ENCODE measurements around the gene BUD23. TPM values are rescaled to one million over a fixed set of nuclear protein-coding genes. Genes with fewer than 3 reads are reported as not detected.
"Not testable (repeated sequence)": the region's sequence is repeated elsewhere in the genome, so short reads cannot be mapped to it uniquely, and the experiment has no call there.

BUD23 gene
- total RNA-seq, 4 donors from 2014 or later, result 22.5 to 50.6 (median 39.3) TPM

DNA sequence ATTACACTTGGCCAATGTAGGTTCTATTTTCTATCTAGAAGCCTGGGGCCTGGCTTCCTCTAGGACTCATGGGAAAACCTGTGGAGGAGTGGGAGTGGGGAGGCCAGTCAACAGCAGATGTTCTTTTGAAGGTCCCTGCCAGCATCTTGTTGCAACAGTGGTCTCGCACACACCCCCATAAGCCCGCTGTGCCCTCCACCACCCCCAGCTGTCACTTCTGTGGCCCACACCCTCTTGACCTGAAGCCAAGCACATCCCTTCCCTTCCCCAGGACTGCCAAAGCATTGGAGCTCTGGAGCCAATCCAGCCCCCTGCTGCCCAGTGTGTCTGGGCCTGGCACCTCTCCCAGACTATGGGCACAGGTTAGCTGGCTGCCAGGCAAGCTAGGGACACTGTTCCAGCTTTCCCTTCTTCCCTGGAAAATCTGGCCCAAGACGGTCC, 38.0 kb downstream of the BUD23 start:
- WGBS, 2 donors, result 73 to 83% methylated on average over 3 of the region's 3 CpGs
- no peak for DNase-seq (ENCODE audit: low spot score in 2 of 2)
- no peaks in the 10 kb centered on the region for H3K27me3 ChIP-seq
- no peak overlapping the region for H3K27ac ChIP-seq
- H3K36me3 ChIP-seq, result no peaks in the 10 kb centered on the region
- no peaks in the 10 kb centered on the region for H3K9me3 ChIP-seq
- H3K4me1 ChIP-seq, result peaks cover 0 to 35% (median 10%) of the 10 kb centered on the region in 4 donors
- no peak for TF ChIP-seq POLR2A (IDR thresholded peaks at IDR 0.05)
- no peak for TF ChIP-seq EP300 (IDR thresholded peaks at IDR 0.05)
- TF ChIP-seq, protein P1, sequence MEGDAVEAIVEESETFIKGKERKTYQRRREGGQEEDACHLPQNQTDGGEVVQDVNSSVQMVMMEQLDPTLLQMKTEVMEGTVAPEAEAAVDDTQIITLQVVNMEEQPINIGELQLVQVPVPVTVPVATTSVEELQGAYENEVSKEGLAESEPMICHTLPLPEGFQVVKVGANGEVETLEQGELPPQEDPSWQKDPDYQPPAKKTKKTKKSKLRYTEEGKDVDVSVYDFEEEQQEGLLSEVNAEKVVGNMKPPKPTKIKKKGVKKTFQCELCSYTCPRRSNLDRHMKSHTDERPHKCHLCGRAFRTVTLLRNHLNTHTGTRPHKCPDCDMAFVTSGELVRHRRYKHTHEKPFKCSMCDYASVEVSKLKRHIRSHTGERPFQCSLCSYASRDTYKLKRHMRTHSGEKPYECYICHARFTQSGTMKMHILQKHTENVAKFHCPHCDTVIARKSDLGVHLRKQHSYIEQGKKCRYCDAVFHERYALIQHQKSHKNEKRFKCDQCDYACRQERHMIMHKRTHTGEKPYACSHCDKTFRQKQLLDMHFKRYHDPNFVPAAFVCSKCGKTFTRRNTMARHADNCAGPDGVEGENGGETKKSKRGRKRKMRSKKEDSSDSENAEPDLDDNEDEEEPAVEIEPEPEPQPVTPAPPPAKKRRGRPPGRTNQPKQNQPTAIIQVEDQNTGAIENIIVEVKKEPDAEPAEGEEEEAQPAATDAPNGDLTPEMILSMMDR (IDR thresholded peaks at IDR 0.05), result no peak
- H3K4me3 ChIP-seq, result no peak overlapping the region

DNA sequence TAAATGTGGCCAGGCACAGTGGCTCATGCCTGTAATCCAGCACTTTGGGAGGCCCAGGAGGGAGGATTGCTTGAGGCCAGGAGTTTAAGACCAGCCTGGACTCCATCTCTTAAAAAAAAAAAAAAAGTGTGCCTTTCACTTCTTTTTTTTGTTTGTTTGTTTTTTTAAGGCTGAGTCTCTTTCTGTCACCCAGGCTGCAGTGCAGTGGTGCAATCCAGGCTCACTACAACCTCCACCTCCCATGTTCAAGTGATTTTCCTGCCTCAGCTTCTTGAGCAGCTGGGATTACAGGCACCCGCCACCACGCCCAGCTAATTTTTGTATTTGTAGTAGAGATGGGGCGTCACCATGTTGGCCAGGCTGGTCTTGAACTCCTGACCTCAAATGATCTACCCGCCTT, 38.8 kb downstream of the BUD23 start:
- not testable (repeated sequence) for H3K27ac ChIP-seq
- 79 to 87% methylated on average over 4 of the region's 4 CpGs for WGBS, 2 donors

DNA sequence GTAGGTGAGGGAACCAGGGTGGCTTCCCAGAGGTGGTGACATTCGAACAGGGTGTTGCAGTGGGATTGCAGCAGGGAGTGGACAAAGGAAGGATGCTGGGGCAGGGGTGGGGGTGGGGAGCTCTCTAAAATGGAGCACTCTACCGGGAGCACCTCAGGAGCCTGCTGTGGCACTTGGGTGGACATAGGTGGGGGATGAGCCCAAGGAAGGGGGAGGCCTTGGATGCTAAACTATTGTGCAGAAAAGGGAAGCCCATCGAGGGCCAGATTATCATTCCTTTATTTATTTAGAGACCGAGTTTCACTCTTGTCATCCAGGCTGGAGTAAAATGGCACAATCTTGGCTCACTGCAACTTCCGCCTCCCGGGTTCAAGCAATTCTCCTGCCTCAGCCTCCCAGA, 39.4 kb downstream of the BUD23 start:
- Histone ChIP-seq H3K4me1 (peaks cover 0 to 21% (median 8%) of the 10 kb centered on the region in 4 donors), H3K9me3 (no peaks in the 10 kb centered on the region), H3K36me3 (no peaks in the 10 kb centered on the region), H3K27me3 (no peaks in the 10 kb centered on the region), H3K27ac (no peak overlapping the region), H3K4me3 (no peak overlapping the region)
- DNase-seq (ENCODE audit: low spot score in 2 of 2), result no peak
- 70 to 77% methylated on average over 6 of the region's 6 CpGs for WGBS, 2 donors
- TF ChIP-seq EP300 (IDR thresholded peaks at IDR 0.05), result no peak
- TF ChIP-seq, protein P1 (IDR thresholded peaks at IDR 0.05), result no peak
- no peak for TF ChIP-seq POLR2A (IDR thresholded peaks at IDR 0.05)

More for the DNA sequence above, 38.8 kb downstream of the BUD23 start:
- peaks cover 0 to 27% (median 10%) of the 10 kb centered on the region in 4 donors for H3K4me1 ChIP-seq
- H3K36me3 ChIP-seq; H3K4me3 ChIP-seq; H3K27me3 ChIP-seq; DNase-seq (ENCODE audit: low spot score in 2 of 2); H3K9me3 ChIP-seq: not testable (repeated sequence)

DNA sequence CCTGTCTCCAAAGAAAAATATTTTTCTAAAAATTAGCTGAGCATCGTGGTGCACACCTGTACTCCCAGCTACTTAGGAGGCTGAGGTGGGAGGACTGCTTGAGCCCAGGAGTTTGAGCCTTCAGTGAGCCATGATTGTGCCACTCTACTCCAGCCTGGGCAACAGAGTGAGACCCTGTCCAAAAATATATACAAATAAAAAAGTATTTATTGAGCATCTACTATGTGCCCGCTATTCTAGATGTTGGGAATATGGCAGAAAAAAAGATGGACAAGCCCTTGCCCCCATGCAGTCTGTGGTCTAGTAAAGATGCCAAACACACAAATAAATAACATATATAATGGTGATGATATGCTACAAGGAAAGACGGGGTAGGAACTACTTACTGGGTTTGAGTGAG, 40.4 kb downstream of the BUD23 start:
- TF ChIP-seq EP300 (IDR thresholded peaks at IDR 0.05) (no peak), POLR2A (IDR thresholded peaks at IDR 0.05) (no peak)
- TF ChIP-seq, protein P1 (IDR thresholded peaks at IDR 0.05), result no peak
- Histone ChIP-seq H3K27me3 (no peaks in the 10 kb centered on the region), H3K9me3 (no peaks in the 10 kb centered on the region), H3K4me1 (peaks cover 0 to 10% (median 3%) of the 10 kb centered on the region in 4 donors), H3K36me3 (no peaks in the 10 kb centered on the region), H3K27ac (no peak overlapping the region), H3K4me3 (no peak overlapping the region)
- WGBS, 2 donors, result 91 to 93% methylated on average over 3 of the region's 3 CpGs
- DNase-seq (ENCODE audit: low spot score in 2 of 2), result no peak

DNA sequence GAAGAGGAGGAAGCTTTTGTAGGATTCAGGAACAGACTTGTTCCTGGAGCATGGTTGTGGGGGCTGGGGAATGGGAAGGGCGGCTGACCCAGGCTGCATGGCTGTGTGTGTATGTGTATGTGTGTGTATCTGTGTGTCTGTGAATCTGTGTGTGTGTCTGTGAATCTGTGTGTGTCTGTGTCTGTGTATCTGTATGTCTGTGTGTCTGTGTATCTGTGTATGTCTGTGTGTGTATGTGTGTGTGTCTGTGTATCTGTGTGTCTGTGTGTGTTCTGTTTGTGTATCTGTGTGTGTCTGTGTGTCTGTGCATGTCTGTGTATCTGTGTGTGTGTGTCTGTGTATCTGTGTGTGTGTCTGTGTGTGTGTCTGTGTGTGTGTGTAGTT, 42.7 kb downstream of the BUD23 start:
- Histone ChIP-seq H3K27me3 (no peaks in the 10 kb centered on the region), H3K4me1 (no peaks in the 10 kb centered on the region), H3K4me3 (no peak overlapping the region), H3K9me3 (no peaks in the 10 kb centered on the region), H3K27ac (no peak overlapping the region), H3K36me3 (no peaks in the 10 kb centered on the region)
- TF ChIP-seq EP300 (IDR thresholded peaks at IDR 0.05), result no peak
- TF ChIP-seq, protein P1 (IDR thresholded peaks at IDR 0.05), result no peak
- TF ChIP-seq POLR2A (IDR thresholded peaks at IDR 0.05), result no peak
- WGBS, 2 donors, result 33% methylated on average over 1 of the region's 1 CpG
- DNase-seq (ENCODE audit: low spot score in 2 of 2), result no peak

DNA sequence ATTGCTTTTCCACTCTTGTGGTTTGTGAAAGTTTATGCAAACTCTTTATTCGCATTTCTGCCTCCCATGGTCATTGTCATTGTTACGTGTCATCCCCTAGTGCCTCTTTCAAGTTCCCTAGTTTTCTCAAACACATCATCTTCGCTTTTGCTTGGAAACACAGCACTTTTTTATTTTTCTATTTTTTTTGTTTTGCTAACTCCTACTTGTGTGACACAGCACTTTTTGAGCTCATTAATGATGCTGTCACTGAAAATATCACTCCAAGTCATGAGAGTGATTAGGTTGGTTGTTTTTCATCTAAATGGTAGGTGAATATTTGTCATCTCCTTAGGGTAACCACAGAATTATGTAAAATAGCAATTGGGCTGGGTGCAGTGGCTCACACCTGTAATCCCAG, 44.6 kb downstream of the BUD23 start:
- Histone ChIP-seq H3K4me1 (no peaks in the 10 kb centered on the region), H3K9me3 (no peaks in the 10 kb centered on the region), H3K27ac (no peak overlapping the region), H3K36me3 (no peaks in the 10 kb centered on the region), H3K4me3 (no peak overlapping the region), H3K27me3 (no peaks in the 10 kb centered on the region)
- no peak for TF ChIP-seq EP300 (IDR thresholded peaks at IDR 0.05)
- no peak for TF ChIP-seq POLR2A (IDR thresholded peaks at IDR 0.05)
- TF ChIP-seq, protein P1 (IDR thresholded peaks at IDR 0.05), result no peak
- DNase-seq (ENCODE audit: low spot score in 2 of 2), result no peak
- 55 to 72% methylated on average over 3 of the region's 3 CpGs for WGBS, 2 donors

Measured in tibial nerve (tissue), 4 donors.